GM08714 (cell line): ENCODE measurements around the gene RGS3.

Source experiments
- H3K4me3 ChIP-seq: fragments of 200-500 bp; sonication (Bioruptor generic); 2 replicates; pipeline ENCODE4 v1.5.1; 2014; ENCODE audit warnings: mild to moderate bottlenecking, low read length, inconsistent platforms
- ZNF274 ChIP-seq: IDR thresholded peaks from 2 replicates; pipeline ENCODE4 v1.6.1; 2012; ENCODE audit warnings: mild to moderate bottlenecking, low read depth, low read length

The RGS3 gene

GRCh38 chr9:113617550-113617949, 154.0 kb downstream of the RGS3 start:
- H3K4me3 ChIP-seq = no peak overlapping the region
- no peak for TF ChIP-seq ZNF274

GRCh38 chr9:113618836-113619490, 155.4 kb downstream of the RGS3 start:
- TF ChIP-seq ZNF274 = no peak

GRCh38 chr9:113619491-113620376, 156.2 kb downstream of the RGS3 start:
- H3K4me3 ChIP-seq = no peak overlapping the region
- no peak for TF ChIP-seq ZNF274

More at GRCh38 chr9:113618836-113619490, 155.4 kb downstream of the RGS3 start:
- no peak overlapping the region for H3K4me3 ChIP-seq

GRCh38 chr9:113620377-113621161, 157.0 kb downstream of the RGS3 start:
- no peak overlapping the region for H3K4me3 ChIP-seq

GRCh38 chr9:113621309-113621791, 157.8 kb downstream of the RGS3 start:
- TF ChIP-seq ZNF274 = no peak
- H3K4me3 ChIP-seq = no peak overlapping the region

More at GRCh38 chr9:113620377-113621161, 157.0 kb downstream of the RGS3 start:
- TF ChIP-seq ZNF274 = no peak

- no peak overlapping the region for H3K4me3 ChIP-seq
- TF ChIP-seq ZNF274 = no peak
Measured at GRCh38 chr9:113621980-113622379, 158.5 kb downstream of the RGS3 start.

GRCh38 chr9:113622600-113623400, 159.3 kb downstream of the RGS3 start:
- TF ChIP-seq ZNF274 = no peak
- no peak overlapping the region for H3K4me3 ChIP-seq

GRCh38 chr9:113623851-113624485, 160.4 kb downstream of the RGS3 start:
- H3K4me3 ChIP-seq = no peak overlapping the region
- TF ChIP-seq ZNF274 = no peak

GRCh38 chr9:113624721-113625120, 161.2 kb downstream of the RGS3 start:
- no peak for TF ChIP-seq ZNF274
- no peak overlapping the region for H3K4me3 ChIP-seq

GRCh38 chr9:113625486-113625885, 162.0 kb downstream of the RGS3 start:
- no peak for TF ChIP-seq ZNF274
- H3K4me3 ChIP-seq = no peak overlapping the region

- H3K4me3 ChIP-seq = no peak overlapping the region
- no peak for TF ChIP-seq ZNF274
Measured at GRCh38 chr9:113626735-113627495, 163.4 kb downstream of the RGS3 start.

GRCh38 chr9:113628621-113629020, 165.1 kb downstream of the RGS3 start:
- no peak overlapping the region for H3K4me3 ChIP-seq
- no peak for TF ChIP-seq ZNF274
